ENCODE measurements around the gene UBE2J1.

- TF ChIP-seq NFRKB (IDR thresholded peaks at IDR 0.05) (no peak), TARDBP (IDR thresholded peaks at IDR 0.05) (no peak), ELF4 (IDR thresholded peaks at IDR 0.05) (no peak), FOXK2 (IDR thresholded peaks at IDR 0.05) (no peak), BHLHE40 (IDR thresholded peaks at IDR 0.05; ENCODE audit: borderline replicate concordance) (no peak), ARNT (IDR thresholded peaks at IDR 0.05) (no peak), FOXM1 (IDR thresholded peaks at IDR 0.05; ENCODE audit: borderline replicate concordance) (no peak)
- TF ChIP-seq, protein P1, sequence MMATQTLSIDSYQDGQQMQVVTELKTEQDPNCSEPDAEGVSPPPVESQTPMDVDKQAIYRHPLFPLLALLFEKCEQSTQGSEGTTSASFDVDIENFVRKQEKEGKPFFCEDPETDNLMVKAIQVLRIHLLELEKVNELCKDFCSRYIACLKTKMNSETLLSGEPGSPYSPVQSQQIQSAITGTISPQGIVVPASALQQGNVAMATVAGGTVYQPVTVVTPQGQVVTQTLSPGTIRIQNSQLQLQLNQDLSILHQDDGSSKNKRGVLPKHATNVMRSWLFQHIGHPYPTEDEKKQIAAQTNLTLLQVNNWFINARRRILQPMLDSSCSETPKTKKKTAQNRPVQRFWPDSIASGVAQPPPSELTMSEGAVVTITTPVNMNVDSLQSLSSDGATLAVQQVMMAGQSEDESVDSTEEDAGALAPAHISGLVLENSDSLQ (IDR thresholded peaks at IDR 0.05) = no peak
These were observed 69.8 kb downstream of the UBE2J1 start for GRCh38 chr6:89282749-89283148.

Data from HEK293T (cell line).